ENCODE results near the gene HIKESHI. TPM values are rescaled to one million over a fixed set of nuclear protein-coding genes. Genes with fewer than 3 reads are reported as not detected.

The HIKESHI gene
- total RNA-seq, 1 experiment from 2014 or later, result 53.9 TPM

DNA sequence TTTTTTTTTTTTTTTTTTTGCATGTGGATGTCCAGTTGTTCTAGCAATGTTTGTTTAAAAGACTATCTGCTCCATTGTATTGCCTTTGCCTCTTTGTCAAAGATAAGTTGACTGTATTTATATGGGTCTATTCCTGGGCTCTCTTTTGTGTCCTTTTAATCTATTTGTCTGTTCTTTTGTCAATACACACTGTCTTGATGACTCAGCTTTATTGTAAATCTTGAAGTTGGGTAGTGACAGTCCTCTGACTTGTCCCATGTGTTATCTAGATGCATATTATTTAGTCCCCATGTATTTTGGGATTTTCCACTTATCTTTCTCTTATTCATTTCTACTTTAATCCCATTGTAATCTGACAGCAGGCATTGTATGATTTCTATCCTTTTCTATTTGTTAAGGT lies 75.9 kb downstream of the HIKESHI start:
- H3K4me1 Mint-ChIP-seq (ENCODE audit: insufficient read depth, unreplicated experiment), result no peaks in the 10 kb centered on the region
- H3K4me3 Mint-ChIP-seq (ENCODE audit: unreplicated experiment), result no peak overlapping the region
- CTCF ChIA-PET, result interaction anchor here (2.9 kb wide), 1 partner anchor 17 kb away, joined by 14 read pairs; no protein-coding TSS in a partner anchor
- TF ChIP-seq, protein P1, sequence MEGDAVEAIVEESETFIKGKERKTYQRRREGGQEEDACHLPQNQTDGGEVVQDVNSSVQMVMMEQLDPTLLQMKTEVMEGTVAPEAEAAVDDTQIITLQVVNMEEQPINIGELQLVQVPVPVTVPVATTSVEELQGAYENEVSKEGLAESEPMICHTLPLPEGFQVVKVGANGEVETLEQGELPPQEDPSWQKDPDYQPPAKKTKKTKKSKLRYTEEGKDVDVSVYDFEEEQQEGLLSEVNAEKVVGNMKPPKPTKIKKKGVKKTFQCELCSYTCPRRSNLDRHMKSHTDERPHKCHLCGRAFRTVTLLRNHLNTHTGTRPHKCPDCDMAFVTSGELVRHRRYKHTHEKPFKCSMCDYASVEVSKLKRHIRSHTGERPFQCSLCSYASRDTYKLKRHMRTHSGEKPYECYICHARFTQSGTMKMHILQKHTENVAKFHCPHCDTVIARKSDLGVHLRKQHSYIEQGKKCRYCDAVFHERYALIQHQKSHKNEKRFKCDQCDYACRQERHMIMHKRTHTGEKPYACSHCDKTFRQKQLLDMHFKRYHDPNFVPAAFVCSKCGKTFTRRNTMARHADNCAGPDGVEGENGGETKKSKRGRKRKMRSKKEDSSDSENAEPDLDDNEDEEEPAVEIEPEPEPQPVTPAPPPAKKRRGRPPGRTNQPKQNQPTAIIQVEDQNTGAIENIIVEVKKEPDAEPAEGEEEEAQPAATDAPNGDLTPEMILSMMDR (IDR thresholded peaks at IDR 0.05; ENCODE audit: unreplicated experiment), result no peak
- POLR2A ChIA-PET, result no interaction called here
- no peaks in the 10 kb centered on the region for H3K36me3 Mint-ChIP-seq (ENCODE audit: insufficient read depth, unreplicated experiment)
- no peak overlapping the region for H3K27ac Mint-ChIP-seq (ENCODE audit: low read depth, unreplicated experiment)
- H3K27me3 Mint-ChIP-seq (ENCODE audit: insufficient read depth, unreplicated experiment), result no peaks in the 10 kb centered on the region
- no TSS peak for BruUV-seq (replicated peaks)
- DNase-seq (ENCODE audit: unreplicated experiment), result no peak
- intact Hi-C loops (cut with micrococcal nuclease), result no loop called here
- no peaks in the 10 kb centered on the region for H3K9me3 Mint-ChIP-seq (ENCODE audit: unreplicated experiment)

DNA sequence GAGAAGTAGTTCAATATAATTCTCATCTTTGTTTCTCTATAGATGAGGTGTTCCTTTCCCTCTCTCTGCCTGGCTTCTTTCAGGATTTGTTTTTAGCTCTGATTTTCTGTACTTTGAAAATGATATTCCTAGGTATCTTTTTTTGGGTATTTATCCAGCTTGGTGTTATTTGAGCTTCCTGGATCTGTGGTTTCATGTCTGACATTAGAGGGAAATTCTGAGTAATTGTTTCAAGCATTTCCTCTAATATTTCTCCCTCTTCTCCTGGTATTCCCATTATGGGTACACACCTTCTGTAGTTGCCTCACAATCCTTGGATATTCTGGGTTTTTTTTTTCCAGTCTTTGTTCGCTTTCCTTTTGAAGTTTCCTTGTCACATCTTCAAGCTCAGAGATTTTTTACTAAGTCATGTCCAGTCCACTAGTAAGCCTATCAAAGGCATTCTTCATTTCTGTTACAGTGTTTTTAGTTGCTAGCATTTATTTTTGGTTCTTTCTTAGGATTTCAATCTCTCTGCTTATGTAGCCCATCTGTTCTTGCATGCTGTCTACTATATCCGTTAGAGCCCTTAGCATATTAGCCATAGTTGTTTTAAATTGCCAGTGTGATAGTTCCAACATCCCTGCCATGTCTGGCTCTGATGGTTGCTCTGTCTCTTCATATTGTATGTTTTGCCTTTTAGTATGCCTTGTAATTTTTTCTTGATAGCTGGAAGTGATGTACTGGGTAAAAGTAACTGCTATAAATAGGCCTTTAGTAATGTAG lies 78.4 kb downstream of the HIKESHI start:
- no peaks in the 10 kb centered on the region for H3K9me3 Mint-ChIP-seq (ENCODE audit: unreplicated experiment)
- no peaks in the 10 kb centered on the region for H3K36me3 Mint-ChIP-seq (ENCODE audit: insufficient read depth, unreplicated experiment)
- ChIA-PET CTCF (interaction anchor here (0.6 to 2.9 kb wide), 3 partner anchors 20 to 686 kb away, joined by 3 to 14 read pairs (median 3); no protein-coding TSS in a partner anchor), POLR2A (no interaction called here)
- H3K4me1 Mint-ChIP-seq (ENCODE audit: insufficient read depth, unreplicated experiment), result no peaks in the 10 kb centered on the region
- BruUV-seq (replicated peaks), result no TSS peak
- intact Hi-C loops (cut with micrococcal nuclease), result no loop called here
- no peak overlapping the region for H3K27ac Mint-ChIP-seq (ENCODE audit: low read depth, unreplicated experiment)
- no peaks in the 10 kb centered on the region for H3K27me3 Mint-ChIP-seq (ENCODE audit: insufficient read depth, unreplicated experiment)
- no peak overlapping the region for H3K4me3 Mint-ChIP-seq (ENCODE audit: unreplicated experiment)
- DNase-seq (ENCODE audit: unreplicated experiment), result no peak
- TF ChIP-seq, protein P1 (IDR thresholded peaks at IDR 0.05; ENCODE audit: unreplicated experiment), result no peak

DNA sequence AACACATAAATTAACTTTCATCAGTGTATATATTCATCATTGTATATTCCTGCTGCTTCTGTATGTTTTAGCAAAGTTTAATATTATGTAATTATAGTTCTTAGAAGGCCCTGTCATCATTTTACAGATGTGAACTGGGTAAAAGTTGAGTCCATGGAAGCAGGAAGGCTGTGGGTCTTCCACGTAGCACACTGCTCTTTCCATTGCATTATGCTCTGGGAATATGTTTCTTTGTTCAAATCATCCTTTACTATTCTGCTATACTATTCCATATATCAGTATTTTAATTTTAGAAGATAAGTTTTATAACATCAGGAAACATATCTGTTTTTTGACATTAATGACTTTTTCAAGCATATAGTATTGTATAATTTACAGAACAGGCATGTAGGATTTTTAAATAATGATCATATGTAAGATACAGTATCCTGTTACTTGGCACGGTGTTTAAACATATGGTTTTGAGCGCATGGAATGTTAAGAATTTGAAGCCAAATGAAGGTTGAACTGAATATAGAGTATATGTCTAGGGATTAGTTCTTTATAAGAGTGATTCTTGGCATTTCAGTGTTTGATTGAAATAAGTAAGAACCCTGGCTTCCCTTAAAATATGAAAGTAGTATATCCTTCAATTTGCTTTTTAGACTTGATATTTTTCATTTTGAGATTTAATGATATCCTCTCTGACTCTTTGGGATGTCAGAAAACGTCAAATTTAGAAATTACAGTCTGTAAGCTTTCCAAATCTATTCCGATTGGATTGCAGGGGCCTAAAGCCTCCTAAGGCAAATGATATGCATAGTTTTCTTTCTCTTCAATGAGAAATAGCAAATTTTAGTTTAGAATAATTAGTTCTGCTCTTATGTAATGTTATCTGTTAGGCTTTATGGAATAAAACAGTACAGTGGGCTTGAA lies 81.3 kb downstream of the HIKESHI start:
- no TSS peak for BruUV-seq (replicated peaks)
- no peak overlapping the region for H3K4me3 Mint-ChIP-seq (ENCODE audit: unreplicated experiment)
- H3K27ac Mint-ChIP-seq (ENCODE audit: low read depth, unreplicated experiment), result no peak overlapping the region
- no peaks in the 10 kb centered on the region for H3K9me3 Mint-ChIP-seq (ENCODE audit: unreplicated experiment)
- H3K36me3 Mint-ChIP-seq (ENCODE audit: insufficient read depth, unreplicated experiment), result no peaks in the 10 kb centered on the region
- intact Hi-C loops (cut with micrococcal nuclease), result no loop called here
- no peak for DNase-seq (ENCODE audit: unreplicated experiment)
- H3K27me3 Mint-ChIP-seq (ENCODE audit: insufficient read depth, unreplicated experiment), result no peaks in the 10 kb centered on the region
- ChIA-PET CTCF (interaction anchor here (1.6 kb wide), 1 partner anchor 23 kb away, joined by 7 read pairs; no protein-coding TSS in a partner anchor), POLR2A (no interaction called here)
- H3K4me1 Mint-ChIP-seq (ENCODE audit: insufficient read depth, unreplicated experiment), result no peaks in the 10 kb centered on the region
- TF ChIP-seq, protein P1 (IDR thresholded peaks at IDR 0.05; ENCODE audit: unreplicated experiment), result no peak

DNA sequence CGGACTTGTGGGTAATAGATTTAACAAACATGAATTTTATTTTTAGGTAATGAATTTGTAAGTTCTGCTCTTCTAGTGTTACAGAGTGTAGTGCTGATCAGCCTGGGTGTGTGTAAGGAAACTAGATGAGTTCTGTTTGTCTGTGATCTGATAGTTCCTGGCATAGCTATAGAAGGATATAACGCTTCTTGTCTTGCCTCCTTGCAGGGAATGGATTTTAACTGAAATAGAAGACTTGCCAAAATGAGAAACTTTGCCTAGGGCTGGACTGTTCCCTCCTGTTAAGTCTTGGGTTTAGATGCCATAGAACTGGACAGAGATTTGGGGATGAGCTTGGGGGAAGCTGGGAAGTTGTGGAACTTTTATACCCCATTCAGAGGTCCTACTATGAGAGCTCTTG lies 84.2 kb downstream of the HIKESHI start:
- Mint-ChIP-seq H3K9me3 (ENCODE audit: unreplicated experiment) (no peaks in the 10 kb centered on the region), H3K4me1 (ENCODE audit: insufficient read depth, unreplicated experiment) (no peaks in the 10 kb centered on the region), H3K27ac (ENCODE audit: low read depth, unreplicated experiment) (no peak overlapping the region), H3K27me3 (ENCODE audit: insufficient read depth, unreplicated experiment) (no peaks in the 10 kb centered on the region), H3K4me3 (ENCODE audit: unreplicated experiment) (no peak overlapping the region), H3K36me3 (ENCODE audit: insufficient read depth, unreplicated experiment) (no peaks in the 10 kb centered on the region)
- no TSS peak for BruUV-seq (replicated peaks)
- intact Hi-C loops (cut with micrococcal nuclease), result no loop called here
- CTCF ChIA-PET, result no interaction called here
- no peak for DNase-seq (ENCODE audit: unreplicated experiment)
- POLR2A ChIA-PET, result interaction anchor here (1.9 kb wide), 1 partner anchor 14 kb away, joined by 5 read pairs; no protein-coding TSS in a partner anchor
- TF ChIP-seq, protein P1 (IDR thresholded peaks at IDR 0.05; ENCODE audit: unreplicated experiment), result no peak

Measured in MCF 10A (cell line).